ENCODE data around the gene PARD3. TPM values are rescaled to one million over a fixed set of nuclear protein-coding genes. Genes with fewer than 3 reads are reported as not detected.

The PARD3 gene
- total RNA-seq, 1 experiment from 2014 or later = 57.4 TPM

- H3K27ac ChIP-seq = no peak overlapping the region
- H3K9me3 ChIP-seq (ENCODE audit: insufficient read depth, low read depth) = no peaks in the 10 kb centered on the region
- no peaks in the 10 kb centered on the region for H3K27me3 ChIP-seq (ENCODE audit: insufficient read depth, low read depth)
- H3K4me2 ChIP-seq = no peak overlapping the region
- no peak for DNase-seq
- no peaks in the 10 kb centered on the region for H4K20me1 ChIP-seq (ENCODE audit: insufficient read depth)
- no TSS peak for BruUV-seq (replicated peaks)
- POLR2A ChIA-PET (ENCODE audit: unreplicated experiment) = no interaction called here
- H3K79me2 ChIP-seq (ENCODE audit: low read depth) = no peaks in the 10 kb centered on the region
- H3K4me1 ChIP-seq (replicated peaks; ENCODE audit: insufficient read depth) = no peaks in the 10 kb centered on the region
- no peak overlapping the region for H2AFZ ChIP-seq
- TF ChIP-seq CTCF (conservative IDR thresholded peaks at IDR 0.05) (no peak), EZH2 (IDR thresholded peaks at IDR 0.05; ENCODE audit: low read depth) (no peak)
- no peak overlapping the region for H3K4me3 ChIP-seq
- CTCF ChIA-PET = no interaction called here
- intact Hi-C loops (cut with micrococcal nuclease; ENCODE audit: unreplicated experiment) = no loop called here
- H3K36me3 ChIP-seq (ENCODE audit: low read depth) = no peaks in the 10 kb centered on the region
- no peaks in the 10 kb centered on the region for H3K9me2 ChIP-seq (ENCODE audit: insufficient read depth)
- no peaks in the 10 kb centered on the region for H3F3A ChIP-seq (ENCODE audit: insufficient read depth, low read depth)
These were observed 463.9 kb downstream of the PARD3 start for GRCh38 chr10:34351161-34351560.

GRCh38 chr10:34348917-34349485 lies 466.1 kb downstream of the PARD3 start:
- BruUV-seq (replicated peaks) = no TSS peak

GRCh38 chr10:34348021-34348420 lies 467.1 kb downstream of the PARD3 start:
- Histone ChIP-seq H3K4me1 (replicated peaks; ENCODE audit: insufficient read depth) (no peaks in the 10 kb centered on the region), H3K4me2 (no peak overlapping the region), H3K4me3 (no peak overlapping the region), H3K9me3 (ENCODE audit: insufficient read depth, low read depth) (no peaks in the 10 kb centered on the region), H3K36me3 (ENCODE audit: low read depth) (no peaks in the 10 kb centered on the region), H3F3A (ENCODE audit: insufficient read depth, low read depth) (no peaks in the 10 kb centered on the region), H3K27me3 (ENCODE audit: insufficient read depth, low read depth) (no peaks in the 10 kb centered on the region), H3K79me2 (ENCODE audit: low read depth) (no peaks in the 10 kb centered on the region), H3K9me2 (ENCODE audit: insufficient read depth) (no peaks in the 10 kb centered on the region), H4K20me1 (ENCODE audit: insufficient read depth) (no peaks in the 10 kb centered on the region), H2AFZ (no peak overlapping the region), H3K27ac (no peak overlapping the region)
- CTCF ChIA-PET = no interaction called here
- DNase-seq = no peak
- BruUV-seq (replicated peaks) = no TSS peak
- POLR2A ChIA-PET (ENCODE audit: unreplicated experiment) = interaction anchor here (0.7 kb wide), 1 partner anchor 1392 kb away, joined by 3 read pairs; no protein-coding TSS in a partner anchor
- intact Hi-C loops (cut with micrococcal nuclease; ENCODE audit: unreplicated experiment) = no loop called here
- no peak for TF ChIP-seq CTCF (conservative IDR thresholded peaks at IDR 0.05)
- no peak for TF ChIP-seq EZH2 (IDR thresholded peaks at IDR 0.05; ENCODE audit: low read depth)

More at GRCh38 chr10:34348917-34349485, 466.1 kb downstream of the PARD3 start:
- H3K79me2 ChIP-seq (ENCODE audit: low read depth) = no peaks in the 10 kb centered on the region
- H3K27me3 ChIP-seq (ENCODE audit: insufficient read depth, low read depth) = no peaks in the 10 kb centered on the region
- no peak overlapping the region for H2AFZ ChIP-seq
- no peaks in the 10 kb centered on the region for H3K4me1 ChIP-seq (replicated peaks; ENCODE audit: insufficient read depth)
- intact Hi-C loops (cut with micrococcal nuclease; ENCODE audit: unreplicated experiment) = no loop called here
- no peak for DNase-seq
- no peaks in the 10 kb centered on the region for H3K9me3 ChIP-seq (ENCODE audit: insufficient read depth, low read depth)
- H3K4me2 ChIP-seq = no peak overlapping the region
- H4K20me1 ChIP-seq (ENCODE audit: insufficient read depth) = no peaks in the 10 kb centered on the region
- no peak overlapping the region for H3K27ac ChIP-seq
- H3K9me2 ChIP-seq (ENCODE audit: insufficient read depth) = no peaks in the 10 kb centered on the region
- H3K4me3 ChIP-seq = no peak overlapping the region
- ChIA-PET POLR2A (ENCODE audit: unreplicated experiment) (interaction anchor here (0.7 kb wide), 2 partner anchors 42 to 1393 kb away, joined by 3 to 4 read pairs; no protein-coding TSS in a partner anchor), CTCF (no interaction called here)
- H3F3A ChIP-seq (ENCODE audit: insufficient read depth, low read depth) = no peaks in the 10 kb centered on the region
- TF ChIP-seq EZH2 (IDR thresholded peaks at IDR 0.05; ENCODE audit: low read depth) (no peak), CTCF (conservative IDR thresholded peaks at IDR 0.05) (no peak)
- no peaks in the 10 kb centered on the region for H3K36me3 ChIP-seq (ENCODE audit: low read depth)
